Thyroid gland (tissue), 4 donors: ENCODE measurements around the gene NDUFV3.
"Not testable (repeated sequence)": the region's sequence is repeated elsewhere in the genome, so short reads cannot be mapped to it uniquely, and the experiment has no call there.

ENCODE experiments used
- CTCF ChIP-seq, 6 experiments: fragments of 200-600 bp in 3 of 6; fragments of 450-650 bp in 3 of 6; sonication (generic) in 3 of 6; IDR thresholded peaks; one replicate each; pipeline ENCODE4 v1.5.1; 2016 to 2019; ENCODE audit warnings: antibody characterized with exemption in 6 of 6, mild to moderate bottlenecking in 2 of 6, inconsistent platforms in 1 of 6, moderate library complexity in 1 of 6
- POLR2A ChIP-seq, 2 donors: fragments of 450-650 bp; IDR thresholded peaks; one replicate each; pipeline ENCODE4 v1.6.1; 2017; ENCODE audit warnings: antibody characterized with exemption in 2 of 2, mild to moderate bottlenecking in 2 of 2, moderate library complexity in 1 of 2

- not testable (repeated sequence) for TF ChIP-seq POLR2A, CTCF (IDR thresholded peaks at IDR 0.05)
These were observed 40.9 kb downstream of the NDUFV3 start for GRCh38 chr21:42933973-42934372.
